ENCODE measurements around the gene ZNF530.

The ZNF530 gene

GRCh38 chr19:57599761-57600383, at the start of gene ZNF530:
Gene ZNF530 (plus strand): TSS chr19:57599885. CDS start chr19:57604346, 4,461 bp downstream.
- no peak for TF ChIP-seq CTCF (IDR thresholded peaks at IDR 0.05; ENCODE audit: borderline replicate concordance, insufficient read depth, low read depth, low read length)
- H3K4me3 ChIP-seq (ENCODE audit: low read depth, low read length): peak within 1 kb of the TSS; percentile 95

- TF ChIP-seq CTCF (IDR thresholded peaks at IDR 0.05; ENCODE audit: borderline replicate concordance, insufficient read depth, low read depth, low read length): no peak
- no peak overlapping the region for H3K4me3 ChIP-seq (ENCODE audit: low read depth, low read length)
Measured at GRCh38 chr19:57552432-57552831, 47.3 kb upstream of the ZNF530 start.

- no peak for TF ChIP-seq CTCF (IDR thresholded peaks at IDR 0.05; ENCODE audit: borderline replicate concordance, insufficient read depth, low read depth, low read length)
- H3K4me3 ChIP-seq (ENCODE audit: low read depth, low read length): no peak overlapping the region
Measured at GRCh38 chr19:57557659-57558058, 42.0 kb upstream of the ZNF530 start.

- peak overlapping the region; percentile 83 for H3K4me3 ChIP-seq (ENCODE audit: low read depth, low read length)
- no peak for TF ChIP-seq CTCF (IDR thresholded peaks at IDR 0.05; ENCODE audit: borderline replicate concordance, insufficient read depth, low read depth, low read length)
Measured at GRCh38 chr19:57558525-57558924, 41.2 kb upstream of the ZNF530 start.

DNA sequence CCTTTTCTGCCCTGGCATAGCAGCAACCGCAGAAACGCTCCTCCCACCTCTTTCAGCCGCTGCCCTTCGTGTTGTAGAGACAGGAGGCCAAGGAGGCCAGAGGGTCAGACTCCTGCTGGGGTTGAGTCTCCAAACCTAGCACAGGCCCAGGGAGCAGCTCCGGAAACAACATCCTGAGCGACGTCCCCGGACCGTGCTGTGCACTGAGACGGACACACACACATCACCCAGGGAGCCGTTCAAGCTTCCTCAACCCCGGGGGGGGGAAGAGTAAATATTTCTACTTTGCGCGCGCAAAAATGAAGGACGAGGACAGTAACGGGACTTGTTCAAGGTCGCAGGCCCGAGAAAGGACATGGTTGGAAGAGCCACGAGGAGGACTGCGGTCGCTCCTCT, 40.7 kb upstream of the ZNF530 start:
- TF ChIP-seq CTCF (IDR thresholded peaks at IDR 0.05; ENCODE audit: borderline replicate concordance, insufficient read depth, low read depth, low read length): no peak

DNA sequence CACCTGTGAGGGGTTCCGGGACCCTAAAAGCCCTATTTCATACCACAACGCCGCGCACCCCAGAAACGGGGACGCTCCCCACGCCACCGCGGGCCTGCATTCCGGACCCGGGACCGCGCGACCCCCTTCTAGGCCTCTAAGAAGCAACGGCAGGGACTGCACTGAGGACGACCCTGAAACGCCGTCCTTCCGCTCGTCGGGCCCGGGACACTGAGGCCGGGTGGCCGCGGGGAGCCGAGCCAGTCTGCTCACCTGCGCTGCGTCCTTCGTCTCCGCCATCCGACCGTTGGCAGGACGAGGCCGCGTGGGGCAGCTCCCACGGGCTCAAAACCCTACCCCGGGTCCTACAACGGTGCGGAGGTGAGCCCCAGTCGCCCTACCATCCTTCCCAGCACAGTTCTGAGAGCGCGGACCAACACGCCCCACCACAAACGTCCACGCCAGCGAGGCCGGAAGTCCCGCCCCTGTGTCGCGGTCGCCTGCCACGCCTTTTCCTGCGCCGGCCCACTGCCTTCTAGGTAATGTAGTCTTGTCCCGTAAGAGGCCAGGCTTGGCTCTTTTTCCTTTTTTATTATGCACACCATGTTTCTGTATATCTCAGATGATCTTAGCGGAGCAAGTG, 40.2 kb upstream of the ZNF530 start, which contains the start of gene ZNF550:
Gene ZNF550 (minus strand): TSS at position 460 of the 622 bp plus-strand sequence. CDS start 181 bp downstream, at position 279.
- H3K4me3 ChIP-seq (ENCODE audit: low read depth, low read length): peak within 1 kb of the TSS; percentile 83
- TF ChIP-seq CTCF (IDR thresholded peaks at IDR 0.05; ENCODE audit: borderline replicate concordance, insufficient read depth, low read depth, low read length): no peak

More for the DNA sequence above, 40.7 kb upstream of the ZNF530 start:
- peak overlapping the region; percentile 83 for H3K4me3 ChIP-seq (ENCODE audit: low read depth, low read length)

GRCh38 chr19:57560049-57560491, 39.6 kb upstream of the ZNF530 start:
- TF ChIP-seq CTCF (IDR thresholded peaks at IDR 0.05; ENCODE audit: borderline replicate concordance, insufficient read depth, low read depth, low read length): no peak
- peak overlapping the region; percentile 83 for H3K4me3 ChIP-seq (ENCODE audit: low read depth, low read length)
